GM19193 (cell line): ENCODE results near the gene NTF4.
"Not testable (repeated sequence)": the region's sequence is repeated elsewhere in the genome, so short reads cannot be mapped to it uniquely, and the experiment has no call there.

ENCODE experiments used
- POLR2A ChIP-seq: IDR thresholded peaks from 4 replicates; pipeline ENCODE4 v1.6.1; 2011; ENCODE audit not compliant: insufficient read depth, insufficient read length; ENCODE audit errors: extremely low read depth

NTF4 gene

GRCh38 chr19:49031642-49032301 lies 32.8 kb downstream of the NTF4 start, which contains the start of gene CGB2:
Gene CGB2, plus strand, starts transcription at chr19:49031890. Its CDS starts 206 bp downstream, at chr19:49032096.
- TF ChIP-seq POLR2A = not testable (repeated sequence)

DNA sequence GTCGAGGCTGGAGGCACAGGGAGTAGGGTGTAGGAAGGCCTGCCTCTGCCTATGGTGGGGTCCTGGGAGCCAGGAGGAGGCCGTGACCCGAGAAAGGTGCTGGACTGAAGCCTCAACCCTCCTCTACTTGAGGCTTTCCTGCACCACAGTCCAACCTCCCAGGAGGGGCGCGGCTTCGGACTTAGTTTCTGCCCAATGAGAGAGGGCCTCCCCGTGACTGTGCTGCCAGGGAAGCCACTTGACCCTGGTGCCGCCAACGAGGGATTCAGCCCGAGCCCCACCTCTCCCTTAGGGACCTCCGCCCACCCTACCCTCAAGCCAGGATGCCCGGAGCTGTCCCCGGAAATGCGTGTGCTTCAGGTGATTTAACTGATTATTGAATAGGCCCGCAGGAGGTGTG lies 40.4 kb downstream of the NTF4 start, which contains the start of gene CGB3:
CGB3 (minus strand) TSS at position 101 of the 400 bp plus-strand sequence. CDS start 362 bp downstream, outside the sequence.
- not testable (repeated sequence) for TF ChIP-seq POLR2A

DNA sequence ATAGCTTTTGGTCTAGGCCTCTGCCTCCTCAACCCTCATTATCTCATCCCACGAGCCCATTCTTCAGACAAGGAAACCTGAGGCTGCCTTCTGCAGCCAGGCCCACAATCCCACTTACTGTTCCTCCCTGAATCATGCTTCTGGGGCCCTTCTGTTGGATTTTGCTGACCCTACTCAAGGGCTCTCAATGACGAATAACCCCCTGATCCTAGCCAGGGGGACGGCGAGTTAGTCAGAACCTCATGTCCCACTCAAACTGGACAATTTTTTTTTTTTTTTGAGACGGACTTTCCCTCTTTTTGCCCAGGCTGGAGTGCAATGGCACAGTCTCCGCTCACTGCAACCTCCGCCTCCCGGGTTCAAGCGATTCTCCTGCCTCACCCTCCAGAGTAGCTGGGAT lies 42.5 kb downstream of the NTF4 start:
- TF ChIP-seq POLR2A = no peak

DNA sequence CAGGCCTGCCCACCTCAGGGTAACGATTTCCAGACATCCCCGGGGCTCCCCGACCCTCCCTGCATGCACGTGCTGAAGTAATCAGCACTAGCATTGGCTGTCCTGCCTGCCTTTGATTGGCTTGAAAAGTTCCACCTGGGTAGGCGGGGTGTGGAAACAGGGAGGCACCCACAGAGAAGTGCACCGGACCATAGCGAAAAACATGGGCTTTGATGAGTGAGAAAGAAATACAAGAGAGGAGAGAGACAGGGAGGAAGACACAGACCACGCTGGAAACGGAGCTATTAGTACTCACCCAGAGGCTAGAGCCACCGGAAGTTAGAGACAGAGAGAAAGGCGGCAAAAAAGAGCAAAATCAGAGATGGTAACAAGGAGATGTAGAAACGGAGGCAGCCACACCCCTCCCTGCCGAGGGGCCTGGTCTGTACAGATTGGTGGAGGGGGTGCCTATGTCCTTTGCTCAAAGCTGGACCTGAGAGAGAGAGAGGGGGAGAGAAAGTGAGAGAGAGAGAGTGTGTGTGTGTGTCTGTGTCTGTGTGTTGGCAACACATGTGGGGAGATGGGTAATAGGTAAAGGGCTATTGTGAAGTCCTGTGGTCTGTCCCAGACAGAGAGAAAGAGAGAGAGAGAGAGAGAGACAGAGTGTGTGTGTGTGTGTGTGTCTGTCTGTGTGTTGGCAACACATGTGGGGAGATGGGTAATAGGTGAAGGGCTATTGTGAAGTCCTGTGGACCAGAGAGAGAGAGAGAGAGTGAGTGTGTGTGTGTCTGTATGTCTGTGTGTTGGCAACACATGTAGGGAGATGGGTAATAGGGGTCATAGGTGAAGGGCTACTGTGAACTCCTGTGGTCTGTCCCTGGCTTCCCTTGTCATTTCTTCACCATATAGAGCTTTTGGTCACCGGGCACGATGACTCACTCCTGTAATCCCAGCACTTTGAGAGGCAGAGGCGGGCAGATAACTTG lies 43.4 kb downstream of the NTF4 start:
- no peak for TF ChIP-seq POLR2A

DNA sequence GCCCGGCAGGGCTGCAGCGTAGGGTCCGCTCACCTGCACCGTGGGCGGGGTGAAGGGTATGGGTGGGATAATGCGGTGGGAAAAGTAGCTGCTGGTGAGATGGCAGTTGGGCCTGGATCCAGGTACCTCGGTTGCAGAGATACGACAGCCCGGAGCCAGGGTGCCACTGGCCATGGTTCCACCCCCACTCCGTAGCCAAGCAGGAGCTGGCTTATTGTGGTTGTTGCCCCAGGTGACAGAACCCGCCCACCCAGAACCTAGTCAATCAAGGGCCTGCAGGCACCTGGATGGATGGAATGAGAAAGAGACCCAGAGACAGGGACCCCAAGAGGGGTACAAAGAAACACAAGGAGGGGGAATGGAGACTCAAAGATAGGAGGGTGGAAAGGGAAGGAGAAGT lies 44.3 kb downstream of the NTF4 start:
- no peak for TF ChIP-seq POLR2A

- no peak for TF ChIP-seq POLR2A
Measured at GRCh38 chr19:49019242-49019932, 45.2 kb downstream of the NTF4 start.

- TF ChIP-seq POLR2A = no peak
Measured at GRCh38 chr19:49017666-49018351, 46.8 kb downstream of the NTF4 start.

DNA sequence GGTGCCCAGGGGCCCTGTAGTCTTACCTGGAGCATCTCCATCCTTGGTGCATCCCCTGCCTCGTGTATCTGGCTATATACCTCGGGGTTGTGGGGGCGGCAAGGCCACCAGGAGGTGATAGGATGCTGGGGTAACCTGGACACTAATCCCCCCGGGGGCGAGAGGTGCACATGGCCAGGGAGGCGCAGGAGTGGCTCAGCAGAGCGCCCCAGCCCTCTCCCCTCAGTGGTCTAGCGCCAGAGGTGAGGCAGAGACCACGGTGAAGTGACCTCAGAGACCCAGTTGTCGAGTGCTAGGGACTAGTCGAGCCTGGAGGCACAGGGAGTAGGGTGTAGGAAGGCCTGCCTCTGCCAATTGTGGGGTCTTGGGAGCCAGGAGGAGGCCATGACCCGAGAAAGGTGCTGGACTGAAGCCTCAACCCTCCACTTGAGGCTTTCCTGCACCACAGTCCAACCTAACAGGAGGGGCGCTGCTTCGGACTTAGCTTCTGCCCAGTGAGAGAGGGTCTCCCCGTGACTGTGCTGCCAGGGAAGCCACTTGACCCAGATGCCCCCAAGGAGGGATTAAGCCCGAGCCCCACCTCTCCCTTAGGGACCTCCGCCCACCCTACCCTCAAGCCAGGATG lies 47.5 kb downstream of the NTF4 start, which contains the start of gene LHB:
LHB (minus strand) TSS at position 51 of the 625 bp plus-strand sequence; CDS start at position 41, 10 bp downstream.
- peak; percentile 14 for TF ChIP-seq POLR2A

GRCh38 chr19:49016067-49016839 lies 48.4 kb downstream of the NTF4 start:
- no peak for TF ChIP-seq POLR2A

DNA sequence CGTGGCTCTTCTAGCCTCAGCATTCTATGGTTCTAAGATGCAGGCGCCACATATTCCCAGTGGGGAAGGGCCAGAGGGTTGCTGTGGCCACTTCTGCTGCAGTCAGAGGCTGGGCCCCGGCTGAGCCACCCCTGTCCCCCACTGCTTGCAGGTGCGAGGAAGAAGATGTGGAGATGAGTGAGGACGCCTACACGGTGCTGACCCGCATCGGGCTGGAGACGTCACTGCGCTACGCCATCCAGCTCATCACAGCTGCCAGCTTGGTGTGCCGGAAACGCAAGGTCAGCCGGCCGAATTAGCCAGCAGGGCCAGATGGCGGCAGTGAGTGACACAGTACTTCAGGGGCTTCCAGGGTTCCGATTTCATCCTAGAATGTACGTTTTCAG lies 49.8 kb downstream of the NTF4 start:
- TF ChIP-seq POLR2A = no peak

DNA sequence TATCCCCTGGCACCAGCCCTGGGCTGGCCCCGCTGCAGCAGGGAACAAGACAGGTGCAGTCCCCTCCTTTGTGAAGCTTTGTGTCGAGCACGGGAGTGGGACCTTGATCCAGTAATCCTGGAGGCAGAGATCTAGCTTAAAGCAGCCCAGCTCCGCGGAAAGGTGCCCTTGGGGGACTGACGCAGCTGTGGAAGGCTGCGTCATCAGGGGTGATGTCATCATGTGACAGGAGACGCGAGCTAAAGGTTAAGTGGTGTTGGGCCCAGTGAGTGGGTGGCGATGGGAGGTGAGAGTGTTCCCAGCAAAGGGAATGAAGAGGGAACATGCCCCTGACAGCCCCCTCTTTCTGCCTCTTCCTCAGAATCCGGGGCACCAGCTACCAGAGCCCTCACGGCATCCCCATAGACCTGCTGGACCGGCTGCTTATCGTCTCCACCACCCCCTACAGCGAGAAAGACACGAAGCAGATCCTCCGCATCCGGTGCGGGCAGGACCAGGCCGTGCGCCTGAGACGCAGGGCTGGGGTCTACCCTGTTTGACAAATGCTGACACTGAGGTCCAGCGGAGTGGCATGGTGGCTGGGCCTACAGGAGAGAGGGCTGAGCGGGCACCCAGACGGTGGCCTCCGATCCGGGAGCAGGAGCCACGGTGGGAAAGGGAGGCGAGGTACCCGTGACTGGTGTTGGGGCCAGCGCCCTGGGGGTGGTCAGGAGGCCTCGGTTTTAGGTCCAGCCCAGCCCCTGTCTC lies 50.3 kb downstream of the NTF4 start:
- no peak for TF ChIP-seq POLR2A

GRCh38 chr19:49011194-49011593 lies 53.4 kb downstream of the NTF4 start:
- no peak for TF ChIP-seq POLR2A
